NCI-H82 treated with DMSO at 0.1 percent for 48 hours (cell line): Measurements from ENCODE around the gene BROX.
A peak's percentile ranks its signal among the peaks of the same experiment; 100 is the strongest.
"Not testable (repeated sequence)": the region's sequence is repeated elsewhere in the genome, so short reads cannot be mapped to it uniquely, and the experiment has no call there.

Experiments used
- DNase-seq: peaks from one replicate; lab custom pipeline; 2025; ENCODE audit not compliant: unreplicated experiment; lab: John Stamatoyannopoulos, UW

The BROX gene, protein sequence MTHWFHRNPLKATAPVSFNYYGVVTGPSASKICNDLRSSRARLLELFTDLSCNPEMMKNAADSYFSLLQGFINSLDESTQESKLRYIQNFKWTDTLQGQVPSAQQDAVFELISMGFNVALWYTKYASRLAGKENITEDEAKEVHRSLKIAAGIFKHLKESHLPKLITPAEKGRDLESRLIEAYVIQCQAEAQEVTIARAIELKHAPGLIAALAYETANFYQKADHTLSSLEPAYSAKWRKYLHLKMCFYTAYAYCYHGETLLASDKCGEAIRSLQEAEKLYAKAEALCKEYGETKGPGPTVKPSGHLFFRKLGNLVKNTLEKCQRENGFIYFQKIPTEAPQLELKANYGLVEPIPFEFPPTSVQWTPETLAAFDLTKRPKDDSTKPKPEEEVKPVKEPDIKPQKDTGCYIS

DNA sequence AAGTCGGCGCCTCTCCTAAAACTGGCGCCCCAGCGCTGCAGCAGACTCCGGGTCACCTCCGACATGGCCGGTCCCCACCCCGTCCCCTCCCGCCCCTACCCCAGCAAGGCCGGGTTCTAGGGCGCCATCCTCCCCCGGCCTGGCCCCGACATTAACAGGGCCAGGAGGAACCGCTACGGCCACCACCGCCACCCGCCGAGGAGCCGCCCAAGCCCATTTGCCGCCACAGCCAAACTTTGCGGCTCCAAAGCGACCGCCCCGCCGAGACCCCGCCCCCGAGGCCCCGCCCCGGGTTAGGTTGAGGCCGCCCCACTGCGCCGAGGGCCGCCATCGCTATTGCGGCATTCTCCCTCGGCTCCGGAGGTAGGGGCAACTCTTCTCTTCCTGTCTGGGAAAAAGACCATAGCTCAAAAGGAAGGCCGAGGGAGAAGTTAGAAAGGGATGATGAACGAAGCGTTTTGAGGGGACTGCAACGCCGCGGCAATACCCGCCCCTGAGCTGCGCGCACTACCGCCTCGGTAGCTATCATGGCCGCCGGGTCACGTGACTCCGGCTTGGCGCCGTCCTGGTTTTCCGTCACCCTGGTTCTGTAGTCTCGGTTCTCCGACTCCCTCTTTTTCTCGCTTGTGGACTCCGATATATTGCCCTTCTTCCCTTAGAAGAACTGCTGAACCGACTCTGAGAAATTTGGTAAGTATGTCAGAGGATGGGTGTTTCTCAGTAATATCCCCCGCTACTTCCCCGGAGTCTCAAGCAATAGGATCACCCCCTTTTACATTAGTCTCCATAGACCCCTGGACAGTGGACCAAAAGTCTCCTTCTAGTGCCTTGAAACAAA lies at the start of gene BROX, which contains the start of gene AIDA:
TSS of gene BROX (plus strand) at position 312 of the 838 bp plus-strand sequence. CDS start 3,136 bp downstream, outside the sequence.
TSS of gene AIDA (minus strand) at position 239 of the 838 bp plus-strand sequence. CDS start at position 65, 174 bp downstream.
- peak; percentile 77 for DNase-seq

DNA sequence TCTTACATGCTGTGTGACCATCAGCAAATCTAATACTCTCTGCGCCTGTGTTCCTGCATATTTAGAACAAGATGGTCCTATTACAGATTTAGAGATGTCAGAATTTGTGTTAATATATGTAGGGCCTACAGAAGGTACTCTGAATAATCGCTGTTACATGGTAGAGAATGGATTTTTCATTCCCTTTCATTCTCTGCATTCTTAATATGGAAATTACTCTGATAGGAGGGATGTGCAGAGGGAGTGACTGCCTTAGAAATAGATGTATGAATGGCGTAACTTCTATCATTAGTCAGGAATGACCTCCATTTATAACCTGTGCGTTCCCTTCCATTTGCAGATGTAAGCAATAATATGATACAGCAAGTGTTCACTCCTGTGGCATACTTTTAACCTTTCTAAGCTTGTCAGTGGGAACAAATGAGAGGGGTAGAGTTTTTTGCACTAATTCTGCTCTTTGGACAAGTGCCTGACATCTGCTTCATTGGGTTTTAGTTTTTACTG lies 48.9 kb upstream of the BROX start:
- no peak for DNase-seq

DNA sequence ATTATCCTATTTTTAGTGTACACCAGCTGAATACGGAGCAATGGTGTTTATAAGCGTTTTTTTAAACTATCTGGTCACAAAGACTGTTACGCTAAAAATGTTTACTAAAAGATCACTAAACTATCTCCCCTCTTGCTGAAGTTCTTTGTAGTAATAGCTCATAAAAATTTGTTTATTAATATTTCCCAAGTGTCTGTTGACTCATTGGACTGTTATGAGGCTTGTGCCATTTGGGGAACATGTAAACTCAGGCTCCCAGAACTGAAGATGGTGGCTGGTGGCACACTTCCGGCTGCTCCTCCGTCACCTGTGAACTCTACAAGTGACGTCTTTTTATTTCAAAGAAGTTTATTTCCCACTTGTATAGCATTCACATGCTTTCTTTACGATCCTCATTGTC lies 46.4 kb upstream of the BROX start:
- DNase-seq, result no peak

DNA sequence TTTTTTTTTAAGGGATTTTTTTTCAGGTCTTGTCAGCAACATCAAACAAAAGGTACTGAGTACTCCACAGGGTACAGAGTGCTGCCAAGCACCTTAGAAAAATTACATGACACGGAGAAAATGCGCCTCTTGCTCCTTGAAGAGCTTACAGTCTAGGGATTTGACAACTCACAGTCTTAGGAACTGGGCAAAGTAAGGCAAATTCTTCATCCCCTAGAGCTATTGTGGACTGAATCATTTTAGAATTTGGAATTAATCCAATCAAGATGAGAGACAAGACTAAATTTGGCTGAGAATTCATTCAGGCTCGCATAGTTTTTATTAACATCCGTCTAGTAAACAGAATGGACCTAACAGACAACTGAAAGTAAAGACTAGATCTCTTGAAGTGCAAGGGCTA lies 44.2 kb upstream of the BROX start:
- not testable (repeated sequence) for DNase-seq

DNA sequence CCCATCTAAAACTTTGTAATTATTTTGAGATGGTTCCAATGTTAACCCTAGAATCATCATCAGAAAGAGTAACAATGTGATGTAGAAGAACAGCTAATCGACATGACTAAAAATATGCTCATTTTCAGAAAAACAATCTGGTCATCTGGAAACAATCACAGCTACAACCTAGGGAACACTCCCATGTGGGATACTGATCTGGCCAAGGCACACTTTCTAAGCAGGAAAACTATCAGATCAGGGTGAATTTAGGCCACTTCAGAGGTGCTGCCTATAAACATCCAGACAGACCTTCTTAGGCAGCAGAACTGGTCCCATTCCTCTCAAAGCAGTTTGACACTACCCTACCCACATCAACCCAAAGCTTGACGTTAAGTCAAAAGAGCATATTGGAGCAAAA lies 43.3 kb upstream of the BROX start:
- not testable (repeated sequence) for DNase-seq

DNA sequence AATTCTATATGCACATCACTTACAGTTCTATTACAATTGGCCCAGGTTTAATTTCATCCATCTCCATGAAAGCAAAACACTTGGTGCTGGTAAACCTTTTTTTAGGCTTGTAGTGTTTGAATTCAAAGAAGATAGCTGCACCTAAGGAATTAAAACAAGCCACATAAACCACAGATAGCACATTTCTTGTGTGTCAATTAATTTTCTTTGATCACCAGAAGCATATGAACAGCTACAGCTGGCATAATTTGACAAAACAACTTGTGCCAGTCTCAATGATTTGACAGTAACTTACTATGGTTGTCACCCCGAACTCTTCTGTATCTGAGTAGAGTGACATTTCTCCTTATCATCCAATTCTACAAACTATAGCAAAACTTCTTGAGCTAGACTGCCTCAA lies 42.3 kb upstream of the BROX start:
- DNase-seq, result no peak

DNA sequence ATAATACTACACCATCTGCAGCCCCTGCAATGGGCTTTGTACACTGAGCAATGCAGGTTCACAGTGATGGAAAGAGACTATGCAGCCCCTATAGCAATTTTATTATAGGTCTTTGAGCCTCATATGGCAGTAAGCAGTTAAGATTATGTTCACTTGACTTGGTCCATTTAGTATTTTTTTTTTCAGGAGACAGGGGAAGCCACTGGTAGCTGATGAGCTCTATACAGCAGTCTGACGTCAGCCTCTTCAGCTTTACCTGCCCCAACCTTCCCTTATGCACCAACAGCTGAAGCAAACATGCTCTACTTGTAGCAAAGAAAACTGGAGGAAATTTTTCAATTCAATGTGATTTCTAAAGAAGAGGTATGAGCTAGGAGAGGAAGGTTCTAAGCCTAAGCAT lies 32.3 kb upstream of the BROX start:
- DNase-seq, result no peak

DNA sequence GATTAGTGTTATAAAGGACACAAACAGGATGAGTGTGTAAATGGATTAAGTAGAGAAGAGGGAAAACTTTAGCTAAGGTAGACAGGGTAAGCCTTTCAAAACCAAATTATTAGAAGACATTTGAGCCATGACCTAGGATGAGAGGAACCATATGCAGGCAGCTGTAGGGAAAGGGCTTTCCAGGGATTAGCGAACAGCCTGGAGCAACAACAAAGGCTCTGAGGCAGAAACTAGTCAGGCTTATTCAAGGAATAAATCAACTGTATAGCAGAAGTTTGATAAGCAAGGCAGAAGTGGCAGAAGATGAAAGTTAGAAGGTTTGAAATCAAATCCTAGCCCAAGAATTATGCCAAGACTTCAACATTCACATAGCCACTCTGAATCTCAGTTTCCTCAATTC lies 21.3 kb upstream of the BROX start:
- peak; percentile 94 for DNase-seq

DNA sequence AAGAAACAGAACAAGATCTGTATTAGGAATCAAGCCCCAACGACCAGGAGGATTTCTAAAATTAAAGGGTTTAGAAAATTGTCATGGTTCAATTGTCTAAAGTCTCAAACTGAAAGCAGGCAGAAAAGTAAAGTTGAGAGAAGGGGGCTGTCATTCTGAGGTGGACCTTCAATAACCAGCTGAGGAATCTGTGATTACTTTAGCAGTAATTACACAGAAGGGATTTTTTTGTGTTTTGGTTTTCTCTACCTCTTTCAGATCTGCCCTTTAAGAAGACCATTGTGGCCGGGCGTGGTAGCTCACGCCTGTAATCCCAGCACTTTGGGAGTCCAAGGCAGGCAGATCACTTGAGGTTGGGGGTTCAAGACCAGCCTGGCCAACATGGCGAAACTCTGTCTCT lies 17.4 kb upstream of the BROX start:
- no peak for DNase-seq

DNA sequence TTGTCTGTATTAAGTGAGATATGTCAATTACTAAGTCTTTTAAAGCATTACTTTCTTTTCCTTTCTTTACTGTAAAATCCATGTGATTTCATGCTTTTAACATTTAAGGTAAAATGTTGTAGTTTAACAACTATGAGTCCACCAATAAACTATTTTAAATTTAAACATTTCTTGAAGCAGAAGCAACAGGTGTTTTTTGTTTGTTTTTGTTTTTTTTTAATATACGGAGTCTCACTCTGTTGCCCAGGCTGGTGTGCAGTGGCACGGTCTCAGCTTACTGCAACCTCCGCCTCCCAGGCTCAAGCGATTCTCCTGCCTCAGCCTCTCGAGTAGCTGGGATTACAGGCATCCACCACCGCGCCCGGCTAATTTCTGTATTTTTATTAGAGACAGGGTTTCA lies 15.6 kb upstream of the BROX start:
- DNase-seq, result no peak

DNA sequence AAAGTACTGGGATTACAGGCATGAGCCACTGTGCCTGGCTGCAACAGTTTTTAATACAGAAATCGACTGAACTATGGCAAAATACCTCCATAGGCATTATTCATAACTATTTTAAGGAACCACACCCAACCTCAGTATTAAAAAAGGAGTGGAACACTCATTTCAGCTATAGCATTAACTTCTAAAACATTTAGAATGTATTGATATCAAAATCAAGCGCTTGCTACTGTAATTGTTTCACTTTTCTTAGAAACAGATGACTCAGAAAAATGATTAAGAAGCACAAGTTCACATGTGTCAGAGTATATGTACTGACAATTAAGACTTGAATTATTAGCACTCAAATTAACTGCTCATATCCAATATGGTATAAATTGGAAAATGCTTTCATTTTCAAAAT lies 15.2 kb upstream of the BROX start:
- DNase-seq, result no peak

DNA sequence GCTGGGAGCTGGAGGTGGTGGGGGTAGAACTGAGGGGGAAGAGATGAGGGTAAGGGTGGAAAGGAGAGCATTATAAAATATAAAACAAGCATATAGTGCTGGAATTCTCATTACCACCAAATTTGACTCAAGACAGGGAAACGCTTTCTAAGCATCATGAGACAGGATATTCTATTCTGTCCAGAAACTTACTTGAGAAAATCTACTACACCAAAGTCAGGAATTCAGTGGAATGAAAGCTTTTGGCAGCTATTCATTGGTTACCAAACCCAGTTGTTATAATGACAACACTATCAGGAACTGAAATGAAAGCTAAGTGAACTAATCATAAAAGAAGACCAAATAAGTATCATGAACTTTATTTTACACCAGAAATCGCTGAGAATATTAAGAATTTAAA lies 14.5 kb upstream of the BROX start:
- DNase-seq, result no peak

DNA sequence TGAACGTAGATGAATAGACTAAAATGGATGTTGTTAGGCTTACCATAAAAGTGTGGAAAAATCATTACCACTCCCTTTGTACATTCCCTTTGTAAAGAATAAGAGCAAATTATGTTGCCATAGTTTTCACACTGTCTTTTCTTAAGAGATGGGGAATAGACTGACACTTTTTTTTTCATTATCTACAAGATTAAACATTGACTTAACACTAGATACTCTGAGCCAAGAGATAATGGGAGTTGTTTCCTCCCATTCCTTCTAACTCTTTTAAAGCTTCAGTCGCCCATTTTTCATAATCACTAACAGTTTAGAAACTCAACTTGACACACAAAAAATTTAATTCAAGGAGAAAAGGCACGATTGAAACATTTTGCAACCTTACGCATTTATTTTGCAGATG lies 10.2 kb upstream of the BROX start:
- no peak for DNase-seq

DNA sequence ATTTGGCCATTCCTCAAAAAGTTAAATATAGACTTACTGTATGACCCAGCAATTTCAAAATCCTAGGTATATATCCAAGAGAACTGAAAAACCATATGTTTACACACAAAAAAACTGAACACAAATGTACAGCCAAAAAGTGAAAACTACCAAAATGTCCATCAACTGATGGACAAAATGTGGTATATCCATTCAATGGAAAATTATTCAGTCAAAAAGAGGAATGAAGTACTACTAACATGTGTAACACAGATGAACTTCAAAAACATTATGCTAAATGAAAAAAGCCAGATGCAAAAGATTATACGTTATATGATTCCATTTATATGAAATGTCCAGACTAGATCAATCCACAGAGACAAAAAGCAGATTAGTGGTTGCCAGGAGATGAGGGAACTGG lies 8.1 kb upstream of the BROX start:
- no peak for DNase-seq

DNA sequence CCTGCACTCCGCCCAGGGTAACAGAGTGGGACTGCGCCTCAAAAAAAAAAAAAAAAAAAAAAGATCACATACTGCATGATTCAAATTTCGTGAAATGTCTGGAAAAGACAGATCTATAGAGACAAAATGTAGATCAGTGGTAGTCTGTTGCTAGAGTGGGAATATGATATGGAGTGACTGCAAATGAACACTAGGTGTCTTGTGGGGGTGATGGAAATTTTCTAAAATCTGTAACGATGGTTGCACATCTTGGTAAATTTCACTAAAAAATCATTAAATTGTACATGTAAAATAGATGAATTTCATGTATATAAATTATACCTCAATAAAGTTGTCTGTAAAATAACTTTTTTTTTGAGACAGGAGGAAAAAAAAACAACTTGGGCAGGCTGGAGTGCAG lies 5.5 kb upstream of the BROX start:
- DNase-seq, result no peak

DNA sequence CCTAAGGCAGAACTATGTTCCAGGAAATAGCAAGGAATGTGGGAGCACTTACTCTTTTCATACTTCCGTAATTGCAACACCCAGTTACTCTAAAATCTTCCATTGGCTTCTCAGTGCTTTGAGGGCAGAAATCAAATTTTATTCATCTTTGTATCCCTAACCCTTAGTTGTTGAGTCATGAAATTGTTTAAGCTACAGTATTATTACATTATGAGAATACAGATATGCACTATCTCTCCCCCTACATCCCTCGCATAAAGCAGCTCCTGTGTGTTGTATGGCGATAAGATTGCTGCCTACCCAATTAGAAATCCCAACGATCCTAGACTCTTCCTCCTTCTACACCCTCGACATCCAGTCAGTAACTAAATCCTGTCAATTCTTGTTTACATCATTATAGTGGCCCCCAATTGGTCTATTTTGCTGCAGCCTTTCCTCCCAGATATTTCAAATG lies 2.6 kb upstream of the BROX start:
- DNase-seq, result no peak

DNA sequence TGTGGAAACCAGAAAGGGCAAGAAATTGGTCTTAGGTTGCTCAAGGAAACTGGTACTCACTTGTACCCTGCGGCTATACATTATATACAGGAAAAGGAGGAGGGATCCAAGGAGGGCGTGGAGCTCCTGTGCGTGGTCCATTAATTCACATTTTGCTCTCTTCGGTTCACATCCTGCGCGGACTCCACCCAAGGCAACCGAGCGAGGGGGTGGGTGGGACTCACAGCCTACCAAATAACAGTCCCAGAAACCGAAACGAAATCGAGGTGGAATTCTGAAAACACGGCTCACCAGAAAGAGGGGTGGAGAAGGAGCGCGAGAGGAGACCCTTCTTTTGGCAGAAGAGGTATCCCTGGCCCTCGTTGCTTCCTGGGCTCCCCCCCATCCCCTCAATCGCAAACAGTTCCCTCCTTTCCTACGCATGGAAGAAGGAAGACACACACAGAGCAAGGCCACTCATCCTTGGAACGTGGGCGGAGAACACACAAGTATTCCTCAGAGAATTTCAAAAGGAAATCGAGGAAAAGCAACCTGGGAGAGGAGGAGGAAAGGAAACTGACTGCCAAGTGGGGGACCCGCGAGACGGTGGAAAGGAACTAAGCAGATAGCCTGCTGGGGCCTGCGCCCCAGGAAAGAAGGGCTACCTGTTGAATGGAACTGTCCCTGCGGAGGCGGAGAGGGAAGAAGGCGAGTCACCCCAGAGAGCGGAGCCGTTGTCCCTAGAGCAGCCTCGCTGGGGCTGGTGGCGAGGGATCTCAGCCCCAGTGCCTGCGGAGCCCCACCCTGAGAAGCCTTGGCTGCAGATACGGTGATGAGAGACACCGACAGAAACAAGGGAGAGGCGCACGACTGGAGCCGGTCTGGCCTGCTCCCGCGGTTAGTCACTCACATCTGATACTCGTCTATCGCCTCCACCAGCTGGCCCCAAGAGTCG lies 778 bp upstream of the BROX start:
- DNase-seq, result peak; percentile 43

DNA sequence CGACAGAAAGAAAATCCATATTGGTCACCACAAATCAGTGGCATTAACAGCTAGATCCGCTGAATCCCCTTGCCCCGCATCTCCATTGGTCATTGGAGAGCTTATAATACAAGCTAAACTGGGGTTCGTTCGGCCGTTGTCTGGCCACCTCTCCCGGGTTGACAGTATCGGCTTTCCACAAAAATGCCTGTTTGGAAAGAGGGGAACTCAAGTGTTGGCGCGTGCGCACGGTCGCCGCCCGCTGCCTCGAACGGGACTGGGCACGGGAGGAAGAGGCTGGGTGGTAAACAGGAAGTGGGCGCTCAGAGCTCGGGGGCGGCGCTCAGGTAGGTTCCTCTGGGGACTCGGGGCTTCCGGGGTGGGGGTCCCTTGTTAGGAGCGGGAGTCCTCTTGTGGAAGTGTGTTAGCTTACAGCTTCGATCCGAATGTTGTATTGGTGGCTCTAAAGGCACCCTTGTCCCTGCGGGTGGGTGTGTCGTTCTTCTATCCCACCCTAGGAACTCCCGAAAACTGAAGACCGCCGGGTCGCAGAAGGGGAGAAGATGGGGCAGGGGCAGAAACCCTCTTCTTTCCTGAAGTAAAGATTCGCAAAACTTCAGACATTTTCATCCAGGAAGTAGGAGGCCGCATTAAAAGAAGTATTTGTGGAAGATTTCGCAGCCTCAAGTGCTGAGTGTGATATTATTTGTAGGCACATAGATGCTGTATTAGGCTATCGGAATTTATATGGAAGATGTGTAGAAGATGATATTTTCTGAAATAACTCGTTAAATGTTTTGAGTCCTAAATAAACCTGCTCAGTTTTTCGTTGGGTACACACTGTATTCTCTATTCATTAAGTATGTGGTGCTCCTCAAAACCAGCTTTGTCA lies 962 bp downstream of the BROX start:
- peak; percentile 95 for DNase-seq

DNA sequence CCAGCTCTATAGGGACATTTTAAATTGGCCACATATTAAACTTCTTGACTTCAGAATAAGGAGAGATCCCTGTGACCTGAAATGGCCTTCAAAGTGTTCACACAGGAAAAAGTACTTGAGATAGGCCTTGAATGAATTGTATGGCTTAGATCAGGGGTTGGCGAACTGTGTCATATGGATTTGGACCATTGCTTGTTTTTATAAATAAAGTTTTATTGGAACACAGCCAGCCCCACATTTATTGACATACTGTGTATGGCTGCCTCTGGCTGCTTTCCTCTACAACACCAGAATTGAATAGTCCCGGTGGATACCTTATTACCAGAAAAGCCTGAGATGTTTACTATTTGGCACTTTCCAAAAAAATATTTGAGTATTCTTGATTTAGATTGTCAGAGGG lies 4.0 kb downstream of the BROX start:
- DNase-seq, result no peak

DNA sequence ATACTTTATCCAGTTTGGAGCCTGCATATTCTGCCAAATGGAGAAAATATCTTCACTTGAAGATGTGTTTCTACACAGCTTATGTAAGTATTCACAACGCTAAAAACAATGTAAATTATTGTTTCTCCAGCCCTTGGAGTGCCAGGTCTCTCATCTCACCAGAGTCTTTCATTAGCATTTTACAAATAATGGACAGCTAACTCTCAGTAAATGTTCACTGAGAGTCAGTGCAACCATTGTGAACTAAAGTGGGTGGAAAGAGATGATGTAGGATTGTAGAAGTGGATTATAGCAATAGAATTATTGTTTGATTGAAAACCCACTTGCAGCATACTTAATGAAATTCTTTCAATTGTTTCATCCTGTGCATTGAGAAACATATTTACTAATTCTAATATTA lies 16.4 kb downstream of the BROX start:
- DNase-seq, result no peak
